ENCODE data around the gene IRAK3. TPM values are rescaled to one million over a fixed set of nuclear protein-coding genes. Genes with fewer than 3 reads are reported as not detected.

IRAK3 gene
- total RNA-seq, 2 donors from 2014 or later = 0.27 to 0.59 TPM

- Histone ChIP-seq H3K27ac (ENCODE audit: low read depth, low read length) (no peak overlapping the region), H3K4me1 (ENCODE audit: control insufficient read depth, insufficient read depth, low read length) (no peaks in the 10 kb centered on the region), H3K9me3 (ENCODE audit: control insufficient read depth, low read length) (peaks cover 32% of the 10 kb centered on the region), H3K36me3 (ENCODE audit: control insufficient read depth, insufficient read depth, low read length) (peaks cover 15% of the 10 kb centered on the region), H3K27me3 (ENCODE audit: control insufficient read depth, insufficient read depth, low read length, poor library complexity, severe bottlenecking) (no peaks in the 10 kb centered on the region), H3K4me3 (ENCODE audit: low read length) (no peak overlapping the region), H3K9ac (ENCODE audit: extremely low read depth, low read length, poor library complexity, severe bottlenecking) (no peak overlapping the region)
- Mint-ChIP-seq H3K9me3 (peaks cover 32% of the 10 kb centered on the region), H3K27ac (no peak overlapping the region), H3K27me3 (ENCODE audit: insufficient read depth) (no peaks in the 10 kb centered on the region), H3K4me3 (no peak overlapping the region), H3K36me3 (ENCODE audit: low read depth) (peaks cover 24% of the 10 kb centered on the region), H3K4me1 (peaks cover 3% of the 10 kb centered on the region)
- TF ChIP-seq CTCF (conservative IDR thresholded peaks at IDR 0.05) = no peak
- 88 to 92% methylated on average over 3 of the region's 3 CpGs for WGBS, 2 experiments (ENCODE audit: insufficient coverage in 1 of 2, insufficient read length in 1 of 2)
- no peak for DNase-seq
Observed at GRCh38 chr12:66164349-66164821, 24.6 kb upstream of the IRAK3 start.

- H3K27me3 Mint-ChIP-seq (ENCODE audit: insufficient read depth) = no peaks in the 10 kb centered on the region
- H3K4me3 Mint-ChIP-seq = no peak overlapping the region
Observed at GRCh38 chr12:66165141-66165540, 23.9 kb upstream of the IRAK3 start.

GRCh38 chr12:66166561-66166960 is 22.5 kb upstream of the IRAK3 start:
- peaks cover 5% of the 10 kb centered on the region for H3K36me3 ChIP-seq (ENCODE audit: control insufficient read depth, insufficient read depth, low read length)
- peaks cover 31% of the 10 kb centered on the region for H3K9me3 ChIP-seq (ENCODE audit: control insufficient read depth, low read length)
- H3K36me3 Mint-ChIP-seq (ENCODE audit: low read depth) = peaks cover 15% of the 10 kb centered on the region
- H3K27ac ChIP-seq (ENCODE audit: low read depth, low read length) = no peak overlapping the region
- no peak overlapping the region for H3K4me3 Mint-ChIP-seq
- no peaks in the 10 kb centered on the region for H3K27me3 Mint-ChIP-seq (ENCODE audit: insufficient read depth)
- peaks cover 30% of the 10 kb centered on the region for H3K9me3 Mint-ChIP-seq
- TF ChIP-seq CTCF (conservative IDR thresholded peaks at IDR 0.05) = no peak
- peaks cover 3% of the 10 kb centered on the region for H3K4me1 Mint-ChIP-seq
- WGBS, 2 experiments (ENCODE audit: insufficient coverage in 1 of 2, insufficient read length in 1 of 2) = 98 to 100% methylated on average over 2 of the region's 2 CpGs
- H3K27me3 ChIP-seq (ENCODE audit: control insufficient read depth, insufficient read depth, low read length, poor library complexity, severe bottlenecking) = no peaks in the 10 kb centered on the region
- no peaks in the 10 kb centered on the region for H3K4me1 ChIP-seq (ENCODE audit: control insufficient read depth, insufficient read depth, low read length)
- no peak for DNase-seq
- no peak overlapping the region for H3K27ac Mint-ChIP-seq
- no peak overlapping the region for H3K9ac ChIP-seq (ENCODE audit: extremely low read depth, low read length, poor library complexity, severe bottlenecking)
- no peak overlapping the region for H3K4me3 ChIP-seq (ENCODE audit: low read length)

More at GRCh38 chr12:66165141-66165540, 23.9 kb upstream of the IRAK3 start:
- peaks cover 34% of the 10 kb centered on the region for H3K9me3 Mint-ChIP-seq
- H3K27ac ChIP-seq (ENCODE audit: low read depth, low read length) = no peak overlapping the region
- H3K4me1 Mint-ChIP-seq = peaks cover 3% of the 10 kb centered on the region
- no peak overlapping the region for H3K4me3 ChIP-seq (ENCODE audit: low read length)
- H3K9me3 ChIP-seq (ENCODE audit: control insufficient read depth, low read length) = peaks cover 32% of the 10 kb centered on the region
- H3K9ac ChIP-seq (ENCODE audit: extremely low read depth, low read length, poor library complexity, severe bottlenecking) = no peak overlapping the region
- 84% methylated on average over 2 of the region's 2 CpGs; no CpG with 5 or more reads in 1 of the 2 experiments for WGBS, 2 experiments (ENCODE audit: insufficient coverage in 1 of 2, insufficient read length in 1 of 2)
- no peak overlapping the region for H3K27ac Mint-ChIP-seq
- no peak for DNase-seq
- H3K36me3 Mint-ChIP-seq (ENCODE audit: low read depth) = peaks cover 17% of the 10 kb centered on the region
- no peaks in the 10 kb centered on the region for H3K4me1 ChIP-seq (ENCODE audit: control insufficient read depth, insufficient read depth, low read length)
- TF ChIP-seq CTCF (conservative IDR thresholded peaks at IDR 0.05) = no peak
- H3K27me3 ChIP-seq (ENCODE audit: control insufficient read depth, insufficient read depth, low read length, poor library complexity, severe bottlenecking) = no peaks in the 10 kb centered on the region
- H3K36me3 ChIP-seq (ENCODE audit: control insufficient read depth, insufficient read depth, low read length) = peaks cover 7% of the 10 kb centered on the region

All from endodermal cell (in vitro differentiated cells).